WI38 (cell line): Measurements from ENCODE around the gene KCNK10.

ENCODE experiments used
- H3K4me3 ChIP-seq: 2 replicates; pipeline ENCODE4 v1.5.1; 2011; ENCODE audit warnings: low read depth, mild to moderate bottlenecking, control low read depth, low read length
- TF ChIP-seq, protein P1 (sequence below): IDR thresholded peaks from 2 replicates; pipeline ENCODE4 v1.5.1; 2012; ENCODE audit warnings: low read depth, mild to moderate bottlenecking, control low read depth, low read length

The KCNK10 gene

DNA sequence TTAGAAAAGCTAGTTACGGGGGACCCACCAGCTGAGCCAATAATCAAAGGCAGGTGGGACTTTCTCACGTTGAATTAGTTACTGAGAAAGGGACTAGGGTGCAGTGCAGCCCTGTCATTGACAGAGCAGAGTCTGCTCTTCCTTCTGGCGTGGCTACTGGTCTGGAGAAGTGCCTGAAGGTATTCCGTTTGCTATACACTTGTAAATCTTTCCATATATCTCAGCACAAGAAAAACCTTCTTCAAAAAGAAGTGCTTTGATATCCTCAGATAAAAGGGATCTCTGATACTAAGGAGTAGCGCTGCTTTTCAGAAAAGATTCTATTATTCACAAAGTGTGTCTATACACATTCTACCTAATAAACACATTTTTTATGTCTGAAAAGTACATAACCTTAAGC, 91.5 kb downstream of the KCNK10 start:
- H3K4me3 ChIP-seq: no peak overlapping the region
- TF ChIP-seq, protein P1, sequence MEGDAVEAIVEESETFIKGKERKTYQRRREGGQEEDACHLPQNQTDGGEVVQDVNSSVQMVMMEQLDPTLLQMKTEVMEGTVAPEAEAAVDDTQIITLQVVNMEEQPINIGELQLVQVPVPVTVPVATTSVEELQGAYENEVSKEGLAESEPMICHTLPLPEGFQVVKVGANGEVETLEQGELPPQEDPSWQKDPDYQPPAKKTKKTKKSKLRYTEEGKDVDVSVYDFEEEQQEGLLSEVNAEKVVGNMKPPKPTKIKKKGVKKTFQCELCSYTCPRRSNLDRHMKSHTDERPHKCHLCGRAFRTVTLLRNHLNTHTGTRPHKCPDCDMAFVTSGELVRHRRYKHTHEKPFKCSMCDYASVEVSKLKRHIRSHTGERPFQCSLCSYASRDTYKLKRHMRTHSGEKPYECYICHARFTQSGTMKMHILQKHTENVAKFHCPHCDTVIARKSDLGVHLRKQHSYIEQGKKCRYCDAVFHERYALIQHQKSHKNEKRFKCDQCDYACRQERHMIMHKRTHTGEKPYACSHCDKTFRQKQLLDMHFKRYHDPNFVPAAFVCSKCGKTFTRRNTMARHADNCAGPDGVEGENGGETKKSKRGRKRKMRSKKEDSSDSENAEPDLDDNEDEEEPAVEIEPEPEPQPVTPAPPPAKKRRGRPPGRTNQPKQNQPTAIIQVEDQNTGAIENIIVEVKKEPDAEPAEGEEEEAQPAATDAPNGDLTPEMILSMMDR: no peak

DNA sequence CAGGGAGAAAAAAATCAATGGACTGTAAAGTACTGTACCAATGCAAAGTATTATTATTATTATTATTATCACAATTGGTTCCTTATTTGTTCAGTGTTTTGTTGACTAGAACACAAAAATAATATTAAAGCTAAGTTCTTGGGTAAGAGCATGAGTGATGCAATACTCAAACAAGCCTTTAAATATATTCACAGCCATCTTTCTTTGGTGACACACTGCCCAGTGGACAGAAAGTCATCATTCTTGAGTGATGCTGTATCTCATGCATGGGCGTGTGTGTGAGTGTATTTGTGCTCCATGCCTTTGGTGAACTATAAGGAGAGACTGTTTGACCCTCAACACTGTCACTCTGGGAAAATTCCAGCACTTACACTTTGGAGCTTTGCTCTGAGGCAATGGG, 93.6 kb downstream of the KCNK10 start:
- TF ChIP-seq, protein P1: no peak
- no peak overlapping the region for H3K4me3 ChIP-seq

DNA sequence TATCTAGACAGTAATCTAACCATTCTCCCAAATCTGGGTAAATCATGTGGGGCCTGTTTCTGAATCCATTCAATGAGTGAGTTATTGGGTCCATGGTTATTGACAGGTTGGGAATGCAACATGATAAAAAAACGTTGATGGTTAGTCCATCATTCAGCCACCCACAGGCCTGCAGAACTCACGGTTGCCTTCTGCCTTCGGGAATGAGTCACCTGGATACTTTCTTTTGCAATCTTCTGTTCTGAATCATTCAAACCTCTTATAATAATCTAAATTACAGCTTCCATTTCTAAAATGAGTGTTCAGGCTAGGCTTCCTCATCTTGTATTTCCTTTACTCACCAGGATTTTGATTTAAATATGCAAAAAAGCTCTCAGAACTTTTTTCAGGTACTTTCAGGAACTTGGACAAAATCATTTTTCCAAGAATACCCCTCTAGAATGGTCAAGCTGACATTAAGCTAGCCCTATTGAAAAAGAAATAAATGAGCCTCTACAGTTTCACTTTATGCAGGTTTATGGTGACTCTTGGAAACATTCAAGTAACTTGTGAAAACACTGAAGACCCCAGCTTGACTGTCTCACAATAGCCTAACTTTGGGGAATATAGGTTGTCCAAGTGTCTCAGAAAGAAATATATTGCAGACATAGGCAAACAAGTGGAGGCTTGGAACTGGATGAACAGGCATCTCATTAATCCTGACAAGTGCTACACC, 94.4 kb downstream of the KCNK10 start:
- TF ChIP-seq, protein P1: no peak
- H3K4me3 ChIP-seq: no peak overlapping the region

DNA sequence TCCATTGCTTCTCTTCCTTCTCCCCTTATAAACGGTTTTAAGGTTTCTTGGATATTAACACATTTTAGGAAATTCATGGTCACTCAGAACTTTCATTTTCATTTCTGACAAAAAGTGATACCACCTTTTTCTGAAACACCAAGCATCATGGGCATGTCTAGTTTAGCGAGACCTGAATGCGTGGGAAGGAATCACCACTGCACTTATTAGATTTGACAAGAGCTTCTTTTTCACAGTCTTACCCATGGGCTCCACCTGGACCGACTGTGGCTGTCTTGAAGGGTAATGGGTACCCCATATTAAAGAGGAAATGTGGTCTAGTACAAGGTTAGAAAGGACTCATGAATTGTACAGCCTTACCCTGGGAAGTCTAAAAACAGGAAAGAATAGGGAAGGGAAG, 95.4 kb downstream of the KCNK10 start:
- TF ChIP-seq, protein P1: no peak

DNA sequence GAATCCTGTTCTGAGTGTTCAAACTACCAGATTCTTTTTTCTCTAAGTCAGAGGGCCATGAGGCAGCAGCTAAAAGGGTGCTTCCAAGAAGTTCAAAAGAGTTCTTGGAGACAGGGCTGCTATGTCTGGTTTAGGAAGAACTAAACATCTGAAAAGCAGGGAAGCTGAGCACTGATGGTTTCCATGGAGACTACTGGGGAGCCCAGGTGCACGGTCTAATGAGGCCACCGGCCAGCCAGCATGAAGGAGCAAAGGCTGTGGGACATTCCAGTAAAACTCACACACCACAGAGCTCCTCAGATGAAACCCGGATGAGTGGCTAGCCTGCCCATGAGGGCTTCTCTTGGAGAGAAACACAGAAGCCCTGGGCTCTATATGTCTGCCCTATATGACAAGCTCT, 97.3 kb downstream of the KCNK10 start:
- TF ChIP-seq, protein P1: no peak
- no peak overlapping the region for H3K4me3 ChIP-seq

More for the DNA sequence above, 95.4 kb downstream of the KCNK10 start:
- H3K4me3 ChIP-seq: no peak overlapping the region

DNA sequence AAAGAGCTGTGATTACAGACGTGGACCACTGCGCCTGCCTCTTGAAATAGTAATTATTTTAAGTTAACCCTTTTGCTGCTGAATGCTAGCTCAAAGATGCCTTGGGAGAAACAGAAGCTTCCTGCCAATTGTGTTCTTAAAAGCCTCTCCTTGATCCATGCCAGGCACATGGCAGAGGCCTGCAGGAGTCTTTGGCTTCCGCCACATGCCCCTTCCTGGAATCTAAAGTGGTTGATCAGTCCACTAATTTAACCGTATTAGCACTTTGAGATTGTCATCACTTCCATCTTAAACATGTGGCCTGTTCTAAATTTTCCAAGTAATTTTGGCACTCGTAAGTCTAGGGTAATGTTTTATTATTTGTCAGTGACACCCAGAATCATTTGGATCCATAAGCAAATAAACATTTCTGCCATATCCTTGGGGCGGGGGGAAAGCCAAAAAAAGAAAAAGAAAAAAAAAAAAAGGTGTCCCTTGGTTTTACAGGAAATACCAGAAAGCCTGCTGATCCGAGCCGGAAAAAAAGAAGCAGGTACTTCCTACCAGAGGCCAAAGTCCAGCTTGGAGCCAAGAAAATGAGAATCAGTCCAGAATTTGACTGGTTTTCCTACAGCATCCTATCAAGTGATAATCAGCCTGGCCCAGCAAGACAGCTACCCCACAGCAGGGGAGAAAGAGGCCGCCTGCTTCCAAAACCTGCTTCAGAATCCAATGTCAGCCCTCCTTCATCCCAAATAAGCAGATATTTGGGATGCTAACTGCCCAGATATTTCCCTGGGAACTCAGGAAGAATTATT, 104.8 kb downstream of the KCNK10 start:
- no peak overlapping the region for H3K4me3 ChIP-seq

DNA sequence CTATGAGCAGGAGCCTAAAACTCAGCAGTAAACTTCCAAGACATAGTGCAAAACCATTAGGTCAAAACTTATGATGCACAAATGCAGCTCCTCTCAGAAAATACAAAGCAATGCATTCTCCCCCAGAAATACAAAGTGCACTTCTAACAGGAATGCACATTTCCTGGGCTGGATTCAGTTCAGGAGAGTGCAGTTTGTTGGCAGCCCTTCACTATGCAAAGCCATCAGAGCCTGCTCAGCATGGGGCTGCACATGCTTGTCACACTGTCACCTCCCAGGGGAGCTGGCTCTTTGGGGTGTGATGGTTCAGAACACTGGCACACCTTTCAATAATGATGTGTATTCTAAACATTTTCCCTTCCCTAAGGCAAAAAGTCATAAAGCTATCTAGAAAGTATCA, 110.4 kb downstream of the KCNK10 start:
- H3K4me3 ChIP-seq: no peak overlapping the region
- TF ChIP-seq, protein P1: no peak

More for the DNA sequence above, 104.8 kb downstream of the KCNK10 start:
- TF ChIP-seq, protein P1: no peak
